22Rv1 (cell line): Measurements from ENCODE around the gene TCF23.

Experiments
- ZFX ChIP-seq: fragments of 450-650 bp; IDR thresholded peaks from 2 replicates; pipeline ENCODE4 v1.6.1; 2017; ENCODE audit warnings: antibody characterized with exemption, borderline replicate concordance
- TF ChIP-seq, protein P1 (sequence below): fragments of 450-650 bp; IDR thresholded peaks from 2 replicates; pipeline ENCODE4 v1.5.1; 2017; ENCODE audit warnings: mild to moderate bottlenecking

DNA sequence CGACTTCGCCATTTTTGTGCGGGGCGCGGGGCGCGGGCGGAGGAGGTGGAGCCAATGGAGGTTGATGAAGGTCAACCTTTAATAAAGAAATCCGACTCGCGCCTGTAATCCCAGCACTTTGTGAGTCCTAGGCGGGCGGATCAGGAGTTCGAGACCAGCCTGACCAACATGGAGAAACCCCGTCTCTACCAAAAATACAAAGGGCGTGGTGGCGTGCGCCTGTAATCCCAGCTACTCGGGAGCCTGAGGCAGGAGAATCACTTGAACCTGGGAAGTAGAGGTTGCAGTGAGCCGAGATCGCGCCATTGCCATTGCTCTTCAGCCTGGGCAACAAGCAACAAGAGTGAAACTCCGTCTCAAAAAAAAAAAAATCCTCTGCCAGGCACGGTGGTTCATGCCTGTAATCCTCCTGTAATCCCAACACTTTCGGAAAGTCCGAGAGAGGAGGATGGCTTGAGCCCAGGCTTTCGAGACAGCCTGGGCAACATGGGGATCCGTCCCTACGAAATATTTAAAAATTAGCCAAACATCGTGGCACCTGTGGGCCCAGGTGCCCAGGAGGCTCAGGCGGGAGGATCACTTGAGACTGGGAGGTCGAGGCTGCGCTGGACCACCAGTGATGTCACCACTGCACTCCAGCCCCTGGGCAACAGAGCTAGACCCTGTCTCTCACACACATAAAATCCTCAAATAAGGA lies 13.9 kb upstream of the TCF23 start:
- TF ChIP-seq, protein P1, sequence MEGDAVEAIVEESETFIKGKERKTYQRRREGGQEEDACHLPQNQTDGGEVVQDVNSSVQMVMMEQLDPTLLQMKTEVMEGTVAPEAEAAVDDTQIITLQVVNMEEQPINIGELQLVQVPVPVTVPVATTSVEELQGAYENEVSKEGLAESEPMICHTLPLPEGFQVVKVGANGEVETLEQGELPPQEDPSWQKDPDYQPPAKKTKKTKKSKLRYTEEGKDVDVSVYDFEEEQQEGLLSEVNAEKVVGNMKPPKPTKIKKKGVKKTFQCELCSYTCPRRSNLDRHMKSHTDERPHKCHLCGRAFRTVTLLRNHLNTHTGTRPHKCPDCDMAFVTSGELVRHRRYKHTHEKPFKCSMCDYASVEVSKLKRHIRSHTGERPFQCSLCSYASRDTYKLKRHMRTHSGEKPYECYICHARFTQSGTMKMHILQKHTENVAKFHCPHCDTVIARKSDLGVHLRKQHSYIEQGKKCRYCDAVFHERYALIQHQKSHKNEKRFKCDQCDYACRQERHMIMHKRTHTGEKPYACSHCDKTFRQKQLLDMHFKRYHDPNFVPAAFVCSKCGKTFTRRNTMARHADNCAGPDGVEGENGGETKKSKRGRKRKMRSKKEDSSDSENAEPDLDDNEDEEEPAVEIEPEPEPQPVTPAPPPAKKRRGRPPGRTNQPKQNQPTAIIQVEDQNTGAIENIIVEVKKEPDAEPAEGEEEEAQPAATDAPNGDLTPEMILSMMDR: no peak
- TF ChIP-seq ZFX: no peak
